Vagina (tissue), 2 donors: Measurements from ENCODE around the gene CEBPG.

Experiments used
- CTCF ChIP-seq, 3 experiments: fragments of 450-650 bp in 2 of 3; fragments of 200-600 bp in 1 of 3; sonication (generic) in 1 of 3; IDR thresholded peaks; one replicate each; pipeline ENCODE4 v1.5.1; 2017 to 2019; ENCODE audit warnings: antibody characterized with exemption in 3 of 3, mild to moderate bottlenecking in 2 of 3, moderate library complexity in 2 of 3
- POLR2A ChIP-seq, 2 donors: fragments of 450-650 bp; IDR thresholded peaks; one replicate each; pipeline ENCODE4 v1.6.1; 2017; ENCODE audit warnings: antibody characterized with exemption in 2 of 2, mild to moderate bottlenecking in 2 of 2, moderate library complexity in 2 of 2

GRCh38 chr19:33387351-33388230 is 14.1 kb downstream of the CEBPG start:
- TF ChIP-seq CTCF (IDR thresholded peaks at IDR 0.05) (no peak), POLR2A (IDR thresholded peaks at IDR 0.05) (no peak)
